Fibroblast of lung (primary cell): Measurements from ENCODE around the gene RCSD1.

Experiments used
- CTCF ChIP-seq, 2 donors: IDR thresholded peaks in 1 of 2; conservative IDR thresholded peaks in 1 of 2; 1 replicate in 1 of 2; 2 replicates in 1 of 2; pipeline ENCODE4 v1.5.1; 2011 to 2012; ENCODE audit warnings: low read length in 2 of 2, control low read depth in 1 of 2, inconsistent platforms in 1 of 2, low read depth in 1 of 2, mild to moderate bottlenecking in 1 of 2
- EZH2 ChIP-seq: IDR thresholded peaks from 2 replicates; pipeline ENCODE4 v1.5.1; 2012; ENCODE audit warnings: low read length, control low read depth, mild to moderate bottlenecking; ENCODE audit errors: missing control alignments

- no peak for TF ChIP-seq EZH2
- no peak for TF ChIP-seq CTCF (conservative IDR thresholded peaks at IDR 0.05 in 1 of 2, IDR thresholded peaks at IDR 0.05 in 1 of 2; ENCODE audit: low read depth in 1 of 2, low read length in 2 of 2)
Observed at GRCh38 chr1:167614851-167615250, 15.2 kb upstream of the RCSD1 start.
